ENCODE measurements around the gene ATP8A2. TPM values are rescaled to one million over a fixed set of nuclear protein-coding genes. Genes with fewer than 3 reads are reported as not detected.

ATP8A2 gene
- total RNA-seq, 4 donors from 2014 or later: 0.18 to 11.6 (median 1.8) TPM

DNA sequence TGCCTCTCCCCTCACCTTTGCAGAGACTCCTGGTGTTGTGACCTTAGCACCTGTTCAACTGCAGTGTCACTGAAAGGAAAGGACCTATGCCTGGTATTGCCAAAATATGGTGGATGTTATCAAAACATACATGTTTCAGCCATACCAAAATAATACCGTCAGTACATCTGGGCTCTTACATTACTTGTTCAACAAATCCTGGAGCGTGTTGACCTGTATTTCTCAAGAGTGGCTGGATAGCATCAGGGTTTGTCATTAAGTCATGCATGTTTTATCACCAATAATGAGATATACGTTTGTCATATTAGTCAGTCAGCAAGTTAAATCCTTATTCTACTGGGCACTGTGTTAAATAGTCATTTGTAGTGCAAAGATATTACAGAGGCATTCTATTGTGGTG is 389.3 kb downstream of the ATP8A2 start:
- H3K27ac ChIP-seq: no peak overlapping the region
- DNase-seq: no peak
- no peak for TF ChIP-seq POLR2A (IDR thresholded peaks at IDR 0.05)
- TF ChIP-seq, protein P1, sequence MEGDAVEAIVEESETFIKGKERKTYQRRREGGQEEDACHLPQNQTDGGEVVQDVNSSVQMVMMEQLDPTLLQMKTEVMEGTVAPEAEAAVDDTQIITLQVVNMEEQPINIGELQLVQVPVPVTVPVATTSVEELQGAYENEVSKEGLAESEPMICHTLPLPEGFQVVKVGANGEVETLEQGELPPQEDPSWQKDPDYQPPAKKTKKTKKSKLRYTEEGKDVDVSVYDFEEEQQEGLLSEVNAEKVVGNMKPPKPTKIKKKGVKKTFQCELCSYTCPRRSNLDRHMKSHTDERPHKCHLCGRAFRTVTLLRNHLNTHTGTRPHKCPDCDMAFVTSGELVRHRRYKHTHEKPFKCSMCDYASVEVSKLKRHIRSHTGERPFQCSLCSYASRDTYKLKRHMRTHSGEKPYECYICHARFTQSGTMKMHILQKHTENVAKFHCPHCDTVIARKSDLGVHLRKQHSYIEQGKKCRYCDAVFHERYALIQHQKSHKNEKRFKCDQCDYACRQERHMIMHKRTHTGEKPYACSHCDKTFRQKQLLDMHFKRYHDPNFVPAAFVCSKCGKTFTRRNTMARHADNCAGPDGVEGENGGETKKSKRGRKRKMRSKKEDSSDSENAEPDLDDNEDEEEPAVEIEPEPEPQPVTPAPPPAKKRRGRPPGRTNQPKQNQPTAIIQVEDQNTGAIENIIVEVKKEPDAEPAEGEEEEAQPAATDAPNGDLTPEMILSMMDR (IDR thresholded peaks at IDR 0.05): no peak
- H3K36me3 ChIP-seq: no peaks in the 10 kb centered on the region
- H3K4me1 ChIP-seq: no peaks in the 10 kb centered on the region
- H3K27me3 ChIP-seq: no peaks in the 10 kb centered on the region
- H3K4me3 ChIP-seq: no peak overlapping the region
- no peaks in the 10 kb centered on the region for H3K9me3 ChIP-seq

DNA sequence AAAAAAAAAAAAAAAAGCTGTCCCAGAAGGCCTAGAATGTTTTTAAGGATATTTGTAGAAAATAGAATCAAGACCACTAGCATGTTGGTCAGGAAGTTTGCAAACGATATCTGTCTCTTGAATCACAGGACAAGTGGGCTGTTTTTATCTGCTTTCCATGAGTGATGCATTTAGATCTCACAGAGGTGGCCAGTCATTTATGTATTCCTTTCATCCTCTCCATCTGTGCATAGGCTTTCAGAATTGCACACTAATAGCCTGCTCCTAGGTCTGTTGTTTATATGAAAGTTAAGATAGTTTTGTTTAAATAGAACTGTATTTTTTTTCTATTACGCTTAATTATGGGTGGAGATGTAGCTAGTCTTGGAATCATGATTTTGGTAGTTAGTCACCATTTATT is 390.5 kb downstream of the ATP8A2 start:
- H3K4me1 ChIP-seq: no peaks in the 10 kb centered on the region
- no peaks in the 10 kb centered on the region for H3K27me3 ChIP-seq
- no peak for DNase-seq
- TF ChIP-seq, protein P1 (IDR thresholded peaks at IDR 0.05): no peak
- no peak for TF ChIP-seq POLR2A (IDR thresholded peaks at IDR 0.05)
- no peaks in the 10 kb centered on the region for H3K9me3 ChIP-seq
- H3K27ac ChIP-seq: no peak overlapping the region
- H3K4me3 ChIP-seq: no peak overlapping the region
- H3K36me3 ChIP-seq: no peaks in the 10 kb centered on the region

DNA sequence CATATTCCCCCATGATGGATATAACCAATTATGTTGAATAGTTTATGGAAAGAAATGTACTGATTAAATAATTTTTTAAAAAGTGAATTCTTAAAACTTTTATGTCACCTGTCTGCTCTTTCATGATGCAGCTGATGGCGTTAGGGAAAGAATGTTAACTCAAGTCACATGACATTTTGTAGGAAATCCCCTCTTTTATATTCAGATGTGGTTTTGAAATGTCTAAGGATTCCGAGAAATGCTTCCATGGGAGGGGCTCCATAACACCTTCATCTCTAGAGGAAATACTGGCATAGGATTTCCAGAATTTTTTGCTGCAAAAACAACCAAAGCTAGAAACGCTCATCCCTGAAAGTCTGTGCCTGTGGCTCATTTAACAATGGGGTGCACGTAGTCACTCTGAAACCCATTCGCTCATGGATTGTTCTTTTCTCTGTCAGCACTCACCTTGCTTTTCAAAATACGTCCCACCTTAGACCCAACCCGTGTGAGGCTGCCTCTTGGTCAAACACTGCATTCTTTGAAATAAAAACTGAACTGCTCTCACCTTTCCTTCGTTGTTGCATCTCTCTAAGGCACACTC is 391.1 kb downstream of the ATP8A2 start:
- Histone ChIP-seq H3K27ac (no peak overlapping the region), H3K4me3 (no peak overlapping the region), H3K4me1 (no peaks in the 10 kb centered on the region), H3K9me3 (no peaks in the 10 kb centered on the region), H3K27me3 (no peaks in the 10 kb centered on the region), H3K36me3 (no peaks in the 10 kb centered on the region)
- DNase-seq: no peak
- no peak for TF ChIP-seq POLR2A (IDR thresholded peaks at IDR 0.05)
- TF ChIP-seq, protein P1 (IDR thresholded peaks at IDR 0.05): no peak

DNA sequence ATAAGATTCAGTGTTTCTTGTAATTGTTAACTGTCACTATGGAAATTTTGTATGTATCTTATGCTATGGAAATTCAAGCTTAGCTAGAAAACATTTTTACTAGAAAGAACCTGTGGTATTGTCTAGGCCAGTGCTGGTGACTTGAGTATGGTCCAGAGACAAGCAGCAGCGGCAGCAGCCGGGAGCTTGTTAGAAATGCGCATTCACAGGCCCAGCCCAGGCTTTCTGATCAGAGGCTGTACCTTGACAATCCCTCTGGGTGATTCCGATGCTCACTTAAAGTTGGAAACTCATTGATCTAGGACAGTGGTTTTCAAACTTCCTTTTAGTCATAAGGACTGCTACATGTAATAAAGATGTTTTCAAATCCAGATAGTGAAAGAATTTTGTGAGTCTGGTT is 392.6 kb downstream of the ATP8A2 start:
- Histone ChIP-seq H3K36me3 (no peaks in the 10 kb centered on the region), H3K4me1 (no peaks in the 10 kb centered on the region), H3K4me3 (no peak overlapping the region), H3K27me3 (no peaks in the 10 kb centered on the region), H3K9me3 (no peaks in the 10 kb centered on the region), H3K27ac (no peak overlapping the region)
- no peak for DNase-seq
- no peak for TF ChIP-seq POLR2A (IDR thresholded peaks at IDR 0.05)
- TF ChIP-seq, protein P1 (IDR thresholded peaks at IDR 0.05): no peak

DNA sequence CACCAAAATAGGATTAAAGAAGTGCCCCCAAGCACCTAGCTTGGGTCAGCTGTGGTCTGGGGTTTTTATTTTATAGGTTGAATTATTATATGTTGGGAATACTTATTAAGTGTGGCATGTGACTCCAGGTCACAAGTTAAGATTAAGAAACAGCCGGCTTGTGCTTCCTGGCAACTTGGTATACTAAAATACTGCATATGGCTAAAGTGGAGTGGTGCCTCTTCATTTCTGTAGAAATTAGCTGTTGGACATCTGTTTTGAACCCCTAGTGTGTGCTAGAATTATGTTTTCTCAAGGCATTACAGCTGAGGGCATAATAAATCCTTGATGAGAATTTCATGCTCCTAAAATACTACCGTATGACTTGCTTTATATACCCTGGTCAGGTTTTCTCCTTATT is 393.5 kb downstream of the ATP8A2 start:
- Histone ChIP-seq H3K4me3 (no peak overlapping the region), H3K9me3 (no peaks in the 10 kb centered on the region), H3K4me1 (no peaks in the 10 kb centered on the region), H3K36me3 (no peaks in the 10 kb centered on the region), H3K27me3 (no peaks in the 10 kb centered on the region), H3K27ac (no peak overlapping the region)
- TF ChIP-seq POLR2A (IDR thresholded peaks at IDR 0.05): no peak
- TF ChIP-seq, protein P1 (IDR thresholded peaks at IDR 0.05): no peak
- no peak for DNase-seq

DNA sequence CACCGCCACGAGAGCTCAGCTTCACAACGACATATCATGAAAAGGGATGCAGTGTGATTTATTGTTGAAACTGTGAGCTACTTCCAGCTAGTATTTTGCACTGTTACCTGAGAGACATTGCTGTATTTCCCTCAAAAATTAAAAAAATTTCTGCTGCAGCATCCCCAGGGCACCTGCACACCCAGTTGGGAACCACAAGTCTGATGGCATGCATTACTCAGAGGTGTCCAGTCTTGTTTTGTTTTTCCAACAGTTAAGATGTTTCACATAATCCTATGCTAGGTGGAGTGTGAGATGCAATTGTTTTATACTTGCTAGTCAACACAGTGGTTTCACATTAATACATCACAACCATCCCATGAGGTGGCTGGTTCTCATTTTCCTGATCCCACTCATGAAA is 394.8 kb downstream of the ATP8A2 start:
- Histone ChIP-seq H3K4me1 (no peaks in the 10 kb centered on the region), H3K4me3 (no peak overlapping the region), H3K9me3 (no peaks in the 10 kb centered on the region), H3K36me3 (no peaks in the 10 kb centered on the region), H3K27me3 (no peaks in the 10 kb centered on the region), H3K27ac (no peak overlapping the region)
- no peak for DNase-seq
- TF ChIP-seq POLR2A (IDR thresholded peaks at IDR 0.05): no peak
